HG02884 (cell line): ENCODE results near the gene CLMP.
"Not testable (repeated sequence)": the region's sequence is repeated elsewhere in the genome, so short reads cannot be mapped to it uniquely, and the experiment has no call there.

Source experiments
- ATAC-seq: cut with Tn5 transposase; IDR thresholded peaks from one replicate; pipeline ENCODE4 v1.9.1; 2021; ENCODE audit warnings: mild to moderate bottlenecking, moderate library complexity; ENCODE audit not compliant: unreplicated experiment

Gene CLMP

DNA sequence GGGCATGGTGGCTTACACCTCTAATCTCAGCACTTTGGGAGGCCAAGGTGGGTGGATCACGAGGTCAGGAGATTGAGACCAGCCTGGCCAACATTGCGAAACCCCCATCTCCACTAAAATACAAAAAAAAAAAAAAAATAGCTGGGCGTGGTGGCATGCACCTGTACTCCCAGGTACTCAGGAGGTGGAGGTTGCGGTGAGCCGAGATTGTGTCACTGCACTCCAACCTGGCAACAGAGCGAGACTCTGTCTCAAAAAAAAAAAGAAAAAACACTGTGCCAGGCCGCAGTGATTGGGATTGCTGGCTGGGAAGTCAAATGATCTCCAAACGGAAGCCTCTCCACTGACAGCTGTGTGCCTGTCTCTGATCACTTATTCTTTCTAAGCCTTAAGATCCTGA, 104.9 kb downstream of the CLMP start:
- not testable (repeated sequence) for ATAC-seq

DNA sequence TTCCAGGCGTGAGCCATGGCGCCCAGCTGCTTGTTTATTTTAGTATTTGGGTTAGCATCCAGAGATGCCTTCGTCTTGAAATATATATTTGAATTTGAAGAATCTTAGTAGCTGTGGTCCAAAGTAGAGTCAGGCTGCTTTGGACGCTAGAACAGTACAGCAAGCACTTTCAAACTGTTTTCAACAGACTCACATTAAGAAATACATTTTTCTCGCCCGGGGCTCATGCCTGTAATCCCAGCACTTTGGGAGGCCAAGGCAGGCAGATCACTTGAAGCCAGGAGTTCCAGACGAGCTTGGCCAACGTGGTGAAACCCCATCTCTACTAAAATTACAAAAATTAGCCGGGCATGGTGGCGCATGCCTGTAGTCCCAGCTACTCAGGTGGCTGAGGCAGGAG, 106.2 kb downstream of the CLMP start:
- ATAC-seq: not testable (repeated sequence)

DNA sequence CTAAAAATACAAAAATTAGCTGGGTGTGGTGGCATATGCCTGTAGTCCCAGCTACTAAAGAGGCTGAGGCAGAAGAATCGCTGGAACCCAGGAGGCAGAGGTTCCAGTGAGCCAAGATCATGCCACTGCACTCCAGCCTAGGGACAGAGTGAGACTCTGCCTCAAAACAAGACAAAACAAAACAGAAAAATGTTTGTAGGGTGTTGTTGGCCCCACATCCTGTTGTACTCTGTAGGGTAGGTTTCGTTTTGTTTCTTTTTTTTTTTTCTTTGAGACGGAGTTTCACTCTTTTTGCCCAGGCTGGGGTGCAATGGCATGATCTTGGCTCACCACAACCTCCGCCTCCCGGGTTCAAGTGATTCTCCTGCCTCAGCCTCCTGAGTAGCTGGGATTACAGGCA, 107.4 kb downstream of the CLMP start:
- ATAC-seq: peak; percentile 60

DNA sequence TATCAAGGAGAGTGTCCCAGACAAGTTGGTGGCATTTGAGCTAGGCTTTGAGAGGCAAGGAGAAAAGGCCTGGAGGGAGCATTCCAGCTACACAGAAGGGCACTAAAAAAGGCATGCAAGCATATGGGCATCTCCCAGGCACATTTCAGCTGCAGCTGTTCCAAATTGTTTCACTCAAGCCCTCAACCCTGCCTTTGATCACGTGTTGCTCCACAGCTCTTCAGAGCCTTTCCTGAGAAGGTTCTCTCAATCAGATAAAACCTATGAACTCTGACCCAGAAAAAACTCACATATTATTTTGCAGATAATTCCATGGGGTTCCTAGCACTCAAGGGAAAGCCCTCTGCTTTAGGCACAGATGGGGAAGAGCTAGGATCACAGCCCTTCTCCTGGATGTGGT, 108.7 kb downstream of the CLMP start:
- no peak for ATAC-seq

DNA sequence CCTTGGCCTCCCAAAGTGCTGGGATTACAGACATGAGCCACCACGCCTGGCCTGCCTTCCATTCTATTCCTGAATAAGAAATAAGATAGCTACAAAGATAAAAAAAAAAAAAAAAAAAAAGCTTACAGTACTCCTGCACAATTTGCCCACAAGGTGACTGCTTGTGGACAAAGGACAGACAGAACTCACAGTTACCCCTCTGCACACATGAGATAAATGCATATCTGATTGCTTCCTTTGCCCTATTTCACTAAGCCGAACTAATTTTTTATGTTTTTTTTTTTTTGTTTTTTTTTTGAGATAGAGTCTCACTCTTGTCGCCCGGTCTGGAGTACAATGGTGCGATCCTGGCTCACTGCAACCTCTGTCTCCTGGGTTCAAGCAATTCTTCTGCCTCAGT, 109.6 kb downstream of the CLMP start:
- no peak for ATAC-seq

DNA sequence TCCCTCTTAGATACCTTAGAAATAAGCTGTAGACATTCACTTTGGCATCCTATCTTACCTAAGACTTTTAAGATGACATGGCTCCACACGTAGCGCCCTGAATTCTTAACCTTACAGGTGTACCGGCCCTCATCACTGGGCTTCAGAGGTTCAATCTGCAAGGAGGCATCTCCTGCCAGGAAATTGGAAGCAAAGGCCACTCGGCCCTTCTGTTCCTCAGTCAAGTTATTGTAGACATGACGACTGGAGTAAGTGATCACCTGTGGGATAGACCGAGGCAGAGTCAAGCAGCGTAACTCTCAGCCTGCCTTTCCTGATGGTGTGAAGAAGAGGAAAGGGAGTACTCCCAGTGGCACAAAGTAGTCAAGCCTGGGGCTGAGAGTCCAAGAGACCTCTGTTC, 110.6 kb downstream of the CLMP start:
- ATAC-seq: no peak

DNA sequence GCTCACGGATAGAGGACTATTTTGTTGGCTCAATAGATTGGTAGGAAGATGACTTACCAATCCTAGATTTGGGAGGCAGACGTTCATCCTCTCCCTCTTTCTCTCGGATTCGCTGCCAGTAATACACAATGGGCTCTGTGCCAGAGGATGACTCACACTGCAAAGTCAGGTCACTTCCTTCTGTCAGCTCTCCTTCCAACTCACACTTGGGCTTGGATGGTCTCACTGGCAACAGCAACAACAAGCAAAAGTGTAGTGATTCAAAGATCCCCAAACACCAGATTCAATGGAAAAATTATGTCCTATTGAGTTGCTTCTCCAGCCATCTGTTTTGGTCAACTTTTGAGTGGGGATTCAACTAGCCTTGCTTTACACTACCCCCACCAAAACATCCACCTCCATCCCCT, 111.4 kb downstream of the CLMP start:
- no peak for ATAC-seq

DNA sequence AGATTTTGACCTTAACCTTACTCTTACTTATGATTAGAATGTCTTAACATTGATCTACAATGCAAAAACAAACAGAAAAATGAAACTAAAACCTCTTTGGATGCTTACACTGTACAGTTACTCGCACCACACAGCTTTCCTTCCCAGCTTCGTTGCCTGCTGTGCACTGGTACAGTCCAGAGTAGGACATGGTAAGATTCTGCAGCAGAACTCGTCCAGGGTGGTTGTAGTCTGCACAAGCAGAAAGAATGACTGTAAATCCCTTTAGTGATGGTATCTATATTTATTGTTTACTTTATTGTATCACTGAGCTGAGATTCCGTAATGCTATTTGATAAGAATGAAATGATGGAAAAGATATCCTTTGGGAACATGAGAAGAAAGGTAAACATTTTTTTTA, 112.1 kb downstream of the CLMP start:
- no peak for ATAC-seq

DNA sequence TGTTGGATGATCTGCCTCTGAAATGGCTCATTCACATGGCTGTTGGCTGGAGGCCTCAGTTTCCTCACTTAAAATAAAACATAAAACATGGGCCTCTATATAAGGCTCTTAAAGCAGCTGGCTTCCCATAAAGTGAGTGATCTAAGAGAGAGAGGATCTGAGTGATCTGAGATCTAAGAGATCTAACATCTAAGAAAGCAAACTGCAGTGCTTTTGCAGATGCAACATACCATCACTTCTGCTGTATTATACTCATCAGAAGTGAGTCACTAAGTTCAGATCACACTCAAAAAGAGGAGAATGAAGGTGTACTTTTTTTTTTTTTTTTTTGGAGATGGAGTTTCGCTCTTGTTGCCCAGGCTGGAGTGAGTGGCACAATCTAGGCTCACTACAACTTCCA, 115.0 kb downstream of the CLMP start:
- ATAC-seq: no peak

DNA sequence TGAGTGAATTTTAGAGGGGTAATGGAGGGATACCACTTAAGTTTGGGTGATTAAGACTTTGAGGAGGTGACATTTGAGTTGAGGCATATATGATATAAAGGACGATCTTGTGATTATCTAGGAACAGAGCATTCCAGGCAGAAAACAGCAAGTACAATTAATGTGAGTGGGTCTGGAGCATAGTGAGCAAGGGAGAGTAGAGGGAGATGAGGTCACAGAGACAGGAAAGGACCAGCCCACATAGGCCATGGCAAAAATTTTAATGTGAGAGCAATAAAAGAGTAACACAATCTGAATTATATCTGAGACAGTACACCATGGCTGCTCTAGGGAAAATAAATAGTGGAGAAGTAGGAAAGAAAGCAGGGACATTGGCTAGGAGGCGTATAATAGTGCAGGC, 118.6 kb downstream of the CLMP start:
- ATAC-seq: no peak

DNA sequence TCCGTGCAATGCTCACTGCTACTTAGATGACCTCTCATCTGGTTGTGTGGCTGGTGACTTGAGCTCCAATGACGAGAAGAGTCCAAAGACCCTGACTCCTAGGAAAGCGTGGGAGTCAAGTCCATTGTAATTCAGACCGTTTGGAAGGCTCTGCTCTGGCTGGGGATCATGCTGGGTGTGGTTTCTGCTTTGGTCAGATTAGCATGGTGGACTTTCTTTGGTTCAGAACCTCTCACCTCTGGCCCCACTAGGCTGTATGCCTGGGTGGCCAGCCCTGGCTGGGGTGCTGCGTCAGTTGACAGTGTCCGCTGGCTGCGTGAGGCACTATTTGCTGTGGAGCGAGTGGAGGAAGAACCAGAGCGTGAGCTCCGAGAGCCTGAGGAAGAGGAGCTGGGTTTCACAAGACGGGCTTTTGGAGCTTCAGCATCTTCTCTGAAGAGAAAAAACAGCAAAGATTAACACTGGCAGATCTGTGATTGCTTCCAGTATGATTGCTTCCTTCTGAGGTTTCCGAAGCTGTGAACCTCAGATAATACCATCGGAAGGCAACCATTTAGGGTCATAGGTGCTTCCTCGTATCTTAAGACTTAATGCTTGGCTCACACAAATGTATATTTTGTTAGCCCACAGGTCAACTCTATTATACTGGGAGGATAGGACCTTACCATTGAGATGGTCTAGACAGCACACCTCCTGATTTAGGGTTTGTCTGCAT, 121.5 kb downstream of the CLMP start:
- no peak for ATAC-seq

DNA sequence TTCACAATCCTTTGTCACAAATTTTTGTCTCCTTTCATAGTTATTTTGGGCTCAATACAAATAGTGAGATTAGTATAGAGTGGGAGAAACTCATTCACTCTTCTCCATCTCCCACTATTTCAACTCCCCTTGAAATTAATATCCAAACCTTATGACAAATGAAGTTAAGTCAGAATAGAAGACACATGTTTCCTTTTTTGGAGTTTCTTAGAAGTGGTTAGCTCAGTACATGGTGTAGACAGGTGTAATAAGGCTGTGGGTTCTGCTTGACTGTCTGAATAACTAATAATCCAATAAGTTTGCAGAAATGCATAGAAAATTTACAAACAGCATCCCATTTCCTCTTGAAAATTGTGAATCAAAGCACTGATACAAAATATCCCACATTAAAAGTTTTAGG, 122.3 kb downstream of the CLMP start:
- ATAC-seq: no peak

DNA sequence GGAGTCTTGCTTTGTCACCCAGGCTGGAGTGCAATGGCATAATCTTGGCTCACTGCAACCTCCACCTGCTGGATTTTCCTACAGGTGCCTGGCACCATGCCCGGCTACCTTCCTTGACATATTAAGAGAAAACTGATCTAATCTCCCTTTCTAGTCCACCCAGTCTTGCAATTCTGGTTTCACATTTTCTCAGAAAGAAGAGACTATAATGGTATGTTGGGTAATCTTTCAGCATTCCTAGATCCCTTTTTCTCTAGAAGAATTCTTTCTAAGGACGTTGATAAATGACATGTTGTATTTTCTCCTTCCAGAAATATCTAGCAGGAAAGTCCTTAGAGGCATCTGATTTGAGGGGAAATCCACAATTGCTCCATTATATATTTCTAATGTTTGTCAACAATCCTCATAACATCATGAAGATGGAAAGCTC, 122.7 kb downstream of the CLMP start:
- no peak for ATAC-seq

DNA sequence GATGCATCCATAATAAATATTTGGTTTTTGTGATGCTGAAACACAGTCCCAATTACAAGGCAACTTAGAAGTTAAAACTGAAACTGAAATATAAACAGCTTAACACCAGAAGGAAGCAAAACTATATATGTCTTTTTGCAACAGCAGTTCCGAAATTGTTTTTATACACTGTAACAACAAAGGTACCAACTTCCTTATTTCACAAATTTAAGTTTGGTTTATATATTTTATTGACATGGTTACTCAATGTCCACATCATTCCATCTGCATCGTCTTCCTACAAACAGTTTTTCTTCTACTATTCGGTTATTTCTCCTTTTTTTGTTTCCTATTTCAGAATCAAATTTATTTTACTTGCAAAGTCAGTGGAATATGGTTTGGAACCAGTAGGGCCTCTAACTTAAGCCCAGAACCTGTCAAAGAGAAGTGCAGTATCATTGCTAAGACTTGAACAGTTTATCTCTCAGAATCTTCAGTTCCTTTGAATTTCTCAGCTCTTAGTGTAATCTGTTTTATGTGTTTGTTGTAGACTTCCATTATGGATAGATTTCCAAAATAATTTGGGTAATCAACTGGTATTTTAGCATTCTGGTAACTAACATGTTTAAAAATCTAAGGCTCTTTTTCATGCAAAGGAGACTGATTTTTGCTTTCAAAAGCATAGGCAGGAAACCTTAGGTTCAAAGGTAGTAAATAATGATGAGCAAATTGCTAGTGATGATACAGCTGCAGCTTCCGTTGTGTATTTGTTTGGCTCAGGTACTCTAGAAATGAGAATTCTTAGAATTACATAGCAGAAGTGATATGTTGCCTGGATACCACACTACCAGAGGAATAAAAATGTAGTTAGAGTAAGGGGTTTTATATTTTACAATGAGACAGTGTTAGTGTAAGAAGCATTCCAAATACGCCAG, 124.9 kb downstream of the CLMP start:
- peak; percentile 49 for ATAC-seq

DNA sequence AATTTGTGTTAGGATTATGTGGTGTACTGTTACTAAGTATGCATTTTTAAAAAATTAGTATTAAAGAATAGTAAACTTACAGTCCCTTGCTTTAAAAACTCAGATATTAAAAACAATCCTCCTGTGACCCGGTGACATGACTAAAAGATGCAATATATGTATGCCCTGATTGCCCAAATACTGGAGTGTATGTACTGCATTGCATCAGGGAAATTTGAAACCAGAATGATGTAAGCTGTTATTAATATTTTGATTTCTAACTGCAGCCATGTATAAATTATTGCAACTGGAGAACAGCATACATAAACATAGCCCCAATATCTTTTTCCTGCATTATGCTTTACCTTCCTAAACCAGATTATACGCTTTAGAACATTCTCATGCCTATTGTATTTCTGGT, 129.4 kb downstream of the CLMP start:
- no peak for ATAC-seq

DNA sequence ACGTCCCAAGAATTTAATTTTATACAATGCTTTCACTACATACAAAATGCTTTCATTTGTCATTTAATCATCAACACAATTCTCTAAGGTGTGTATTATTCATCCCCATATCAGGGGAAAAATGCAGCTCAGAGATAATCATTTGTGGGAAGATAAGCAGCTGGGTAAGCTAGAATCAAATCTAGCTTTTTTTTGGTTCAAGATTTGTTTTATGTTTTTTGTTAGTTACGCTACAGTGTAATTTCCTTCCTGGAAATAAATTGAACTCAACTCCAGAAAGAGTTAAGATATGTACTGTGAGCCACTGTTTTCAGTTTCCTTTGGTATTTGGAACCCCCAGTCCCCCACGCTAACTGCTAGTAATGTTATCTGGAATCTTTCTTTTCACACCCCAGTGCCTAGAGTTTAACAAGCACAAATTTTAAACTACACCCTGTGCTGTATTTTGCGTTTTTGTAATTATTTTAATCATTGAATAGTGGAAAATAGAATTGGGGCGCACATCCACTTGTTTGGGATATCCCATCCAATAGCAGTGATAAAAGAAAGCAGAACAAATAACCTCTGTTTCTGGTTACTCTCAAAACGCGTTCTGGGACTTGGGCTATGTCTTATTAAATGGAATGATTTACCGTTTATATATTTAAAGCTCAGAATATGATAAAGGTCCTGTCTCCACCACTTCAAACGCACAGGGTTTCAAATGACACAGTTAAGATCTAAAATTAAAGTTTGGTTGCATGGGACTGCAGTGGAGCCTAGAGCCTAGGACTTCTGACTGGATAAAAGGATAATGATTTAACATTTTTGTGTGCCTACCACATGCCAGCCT, 131.0 kb downstream of the CLMP start:
- ATAC-seq: no peak

DNA sequence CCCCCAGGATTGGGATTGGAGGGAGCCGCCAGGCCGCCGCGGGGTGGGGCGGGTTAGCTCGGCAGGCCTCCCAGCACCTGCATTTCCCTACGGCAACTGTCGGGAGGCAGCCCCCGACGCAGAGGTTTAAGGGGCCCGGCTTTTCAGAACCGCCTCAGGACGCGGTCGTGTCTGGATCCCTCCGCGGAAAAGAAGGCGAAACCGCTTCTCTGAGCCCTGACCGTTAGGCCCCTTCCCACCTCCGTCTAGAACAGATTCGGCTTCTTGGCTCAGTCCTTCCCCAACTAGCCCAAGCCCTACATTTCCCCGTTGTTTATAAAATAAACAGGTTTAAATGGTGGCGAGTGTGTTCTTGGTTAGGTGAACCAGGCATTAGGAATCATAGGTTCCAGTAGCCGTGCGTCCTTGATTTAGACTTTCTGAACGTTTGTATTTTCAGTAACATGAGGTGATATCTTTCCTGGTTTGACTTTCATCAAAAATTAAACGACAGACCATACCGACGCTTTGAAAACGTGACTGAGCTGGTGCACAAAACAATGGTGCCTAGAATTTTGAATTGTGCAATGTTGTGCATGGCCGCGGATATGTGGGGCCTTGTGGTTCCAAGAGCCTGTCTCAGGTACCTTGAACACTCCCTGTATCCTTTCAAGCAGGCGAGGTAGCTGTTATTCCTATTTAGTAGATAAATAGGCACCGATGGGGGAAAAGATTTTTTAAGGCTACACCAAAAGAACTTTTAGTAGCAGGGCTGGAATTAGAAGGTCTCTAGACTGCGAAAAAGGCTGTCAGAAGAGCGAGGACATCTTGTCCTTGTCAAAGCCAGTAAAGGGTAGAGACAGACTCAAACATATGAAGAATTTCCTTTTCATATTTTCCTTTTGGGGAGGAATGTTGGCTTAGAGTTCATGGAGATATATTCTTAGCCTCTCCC, 131.9 kb downstream of the CLMP start:
- peak; percentile 2 for ATAC-seq

DNA sequence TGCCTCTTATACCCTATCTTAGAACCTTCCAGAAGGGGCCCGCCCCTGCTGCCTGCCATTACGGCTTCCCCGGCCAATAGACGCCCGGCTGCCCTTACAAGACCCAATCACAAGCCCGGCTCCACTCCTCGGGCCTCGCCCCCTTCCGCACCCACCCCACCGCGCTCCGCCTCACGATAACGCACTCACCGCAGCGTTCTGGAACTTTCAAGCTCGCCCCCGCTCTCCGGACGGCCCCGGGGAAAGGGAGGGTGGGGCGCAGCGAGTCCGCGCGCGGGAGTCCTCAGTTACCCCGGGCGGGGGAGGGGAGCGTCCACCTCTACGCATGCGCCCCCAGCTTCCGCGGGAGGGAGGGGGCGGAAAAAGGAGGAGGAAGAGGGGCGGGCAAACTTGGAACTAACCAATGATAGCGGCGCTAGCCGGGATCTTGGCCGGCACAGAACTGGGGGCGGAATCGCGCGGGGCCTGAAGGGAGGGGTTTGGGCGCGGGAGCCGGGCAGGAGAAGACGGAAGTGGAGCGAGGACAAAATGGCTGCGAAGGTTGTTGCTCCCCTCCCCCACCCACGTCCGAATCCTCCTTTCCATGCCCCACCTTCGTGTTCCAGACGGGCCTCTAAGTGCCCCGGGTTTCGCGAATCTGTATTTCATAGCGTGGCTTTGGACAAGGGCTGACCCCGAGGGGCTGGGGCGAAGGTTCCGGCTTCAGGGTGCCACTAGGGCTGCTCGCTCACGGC, 132.7 kb downstream of the CLMP start:
- ATAC-seq: peak; percentile 76

DNA sequence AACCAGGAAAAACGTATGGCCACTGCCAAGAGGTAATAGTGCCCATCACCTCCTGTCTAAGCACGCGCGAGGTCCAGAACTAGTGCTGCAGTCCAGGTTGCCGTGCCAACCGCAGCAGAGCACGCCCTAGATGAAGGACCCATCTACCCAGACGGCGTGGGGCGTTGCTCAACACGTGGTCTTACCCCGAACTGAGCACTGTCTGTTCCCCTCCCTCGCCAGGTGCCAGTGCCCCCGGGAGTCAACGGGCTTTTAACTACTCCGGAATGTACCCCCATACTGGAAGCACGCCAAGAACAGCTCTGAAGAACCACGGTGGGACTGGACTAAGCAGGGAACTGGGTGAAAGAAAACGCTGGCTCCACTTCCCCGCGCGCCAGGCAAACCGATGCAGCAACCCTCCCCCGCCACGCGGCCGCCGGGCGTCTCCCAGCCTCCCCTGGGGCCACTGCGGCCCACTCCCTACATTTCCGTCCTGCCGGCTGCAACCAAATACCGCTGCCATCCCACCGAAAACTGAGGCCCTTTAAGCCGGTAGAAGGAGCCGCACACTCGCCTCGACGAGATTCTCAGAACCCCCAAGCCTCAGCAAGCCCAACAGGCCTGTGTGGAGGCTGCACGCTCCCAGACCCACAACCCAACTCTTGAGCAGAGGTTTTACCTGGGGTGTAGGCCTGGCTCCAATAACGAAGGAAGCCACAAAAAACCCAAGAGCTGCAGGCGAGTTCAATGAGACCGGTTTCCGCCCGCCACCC, 133.5 kb downstream of the CLMP start, which contains the start of gene HSPA8:
HSPA8 (minus strand) TSS at position 734 of the 755 bp plus-strand sequence. CDS start 812 bp downstream, outside the sequence.
- ATAC-seq: peak; percentile 0
